Prostate gland (tissue), 2 donors: ENCODE results near the gene URM1.

Experiments used
- POLR2A ChIP-seq: fragments of 450-650 bp; IDR thresholded peaks from one replicate; pipeline ENCODE4 v1.6.1; 2016; ENCODE audit warnings: antibody characterized with exemption, mild to moderate bottlenecking
- POLR2AphosphoS5 ChIP-seq: sonication (generic); formaldehyde crosslinking; IDR thresholded peaks from one replicate; pipeline ENCODE4 v1.6.1; 2017; ENCODE audit warnings: antibody characterized with exemption
- TF ChIP-seq, protein P1 (sequence below), 4 experiments: fragments of 200-600 bp in 2 of 4; fragments of 450-650 bp in 2 of 4; sonication (generic) in 2 of 4; IDR thresholded peaks; 1 replicate in 3 of 4; 2 replicates in 1 of 4; pipeline ENCODE4 v1.5.1; 2016 to 2019; ENCODE audit warnings: antibody characterized with exemption in 4 of 4, mild to moderate bottlenecking in 2 of 4, moderate library complexity in 2 of 4

- TF ChIP-seq, protein P1, sequence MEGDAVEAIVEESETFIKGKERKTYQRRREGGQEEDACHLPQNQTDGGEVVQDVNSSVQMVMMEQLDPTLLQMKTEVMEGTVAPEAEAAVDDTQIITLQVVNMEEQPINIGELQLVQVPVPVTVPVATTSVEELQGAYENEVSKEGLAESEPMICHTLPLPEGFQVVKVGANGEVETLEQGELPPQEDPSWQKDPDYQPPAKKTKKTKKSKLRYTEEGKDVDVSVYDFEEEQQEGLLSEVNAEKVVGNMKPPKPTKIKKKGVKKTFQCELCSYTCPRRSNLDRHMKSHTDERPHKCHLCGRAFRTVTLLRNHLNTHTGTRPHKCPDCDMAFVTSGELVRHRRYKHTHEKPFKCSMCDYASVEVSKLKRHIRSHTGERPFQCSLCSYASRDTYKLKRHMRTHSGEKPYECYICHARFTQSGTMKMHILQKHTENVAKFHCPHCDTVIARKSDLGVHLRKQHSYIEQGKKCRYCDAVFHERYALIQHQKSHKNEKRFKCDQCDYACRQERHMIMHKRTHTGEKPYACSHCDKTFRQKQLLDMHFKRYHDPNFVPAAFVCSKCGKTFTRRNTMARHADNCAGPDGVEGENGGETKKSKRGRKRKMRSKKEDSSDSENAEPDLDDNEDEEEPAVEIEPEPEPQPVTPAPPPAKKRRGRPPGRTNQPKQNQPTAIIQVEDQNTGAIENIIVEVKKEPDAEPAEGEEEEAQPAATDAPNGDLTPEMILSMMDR (IDR thresholded peaks at IDR 0.05), result no peak
- TF ChIP-seq POLR2A (no peak), POLR2AphosphoS5 (peak; percentile 93)
These were observed 48.6 kb upstream of the URM1 start, which contains the start of the genes COQ4 and TRUB2 for GRCh38 chr9:128322404-128323211.
